ENCODE measurements around the gene NIF3L1. TPM values are rescaled to one million over a fixed set of nuclear protein-coding genes. Genes with fewer than 3 reads are reported as not detected.

Gene NIF3L1
- total and polyA plus RNA-seq, 9 of the 15 experiments (the other 6 are each of a cell fraction or from before 2014, with no cell fraction given) = 26.7 to 89.5 (median 45.6) TPM

DNA sequence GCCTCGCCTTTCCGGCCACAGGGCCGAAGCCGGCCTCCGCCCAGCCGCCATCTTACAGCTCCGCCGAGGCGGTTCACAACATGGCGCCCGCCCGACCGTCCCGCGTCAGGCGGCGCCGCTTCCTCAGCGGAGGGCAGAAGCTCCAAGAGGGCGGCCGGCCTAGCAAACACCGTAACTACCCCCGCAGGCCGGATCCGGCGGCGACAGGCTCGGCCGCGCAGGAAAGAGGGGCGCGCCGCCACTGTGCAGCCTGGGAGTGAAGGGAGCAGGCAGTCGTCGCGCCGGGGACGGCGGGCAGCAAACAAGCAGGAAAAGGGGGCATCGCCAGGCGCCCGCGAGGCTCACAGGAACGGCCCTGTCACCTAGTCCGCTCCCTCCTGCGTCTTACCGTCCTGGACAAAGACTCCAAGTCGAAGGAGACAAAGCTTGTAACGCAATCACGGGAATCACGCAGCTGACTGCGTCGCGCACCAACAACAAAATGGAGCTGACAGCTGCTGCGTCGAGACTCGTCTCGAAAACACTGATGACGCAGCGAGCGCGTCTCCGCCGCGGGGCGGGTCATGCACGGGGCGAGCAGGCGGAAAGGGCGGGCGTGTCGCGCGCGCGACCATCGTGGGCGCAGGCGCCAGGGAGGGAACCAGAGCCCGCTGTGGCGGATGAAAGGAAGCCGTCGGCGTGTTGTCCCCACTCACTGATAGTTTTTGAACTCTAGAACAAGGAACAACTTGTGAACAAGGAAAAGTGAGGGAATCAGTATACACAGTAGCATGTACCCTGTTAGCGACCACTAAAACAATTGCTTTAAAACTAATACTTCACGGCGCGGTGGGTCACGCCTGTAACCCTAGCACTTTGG, 24.8 kb upstream of the NIF3L1 start, which contains the start of gene CLK1 (continued):
- peak; percentile 41 for TF ChIP-seq MYC (IDR thresholded peaks at IDR 0.05; ENCODE audit: low read depth, low read length)
- peak; percentile 15; the same call in 1 of the 2 replicates for TF ChIP-seq MYC (CRISPR knock-in tag; IDR thresholded peaks at IDR 0.05; ENCODE audit: borderline replicate concordance, low read depth)
- no peak for TF ChIP-seq SMARCA4 (IDR thresholded peaks at IDR 0.05)
- TF ChIP-seq TAL1 (IDR thresholded peaks at IDR 0.05) = no peak
- no peak for TF ChIP-seq RNF219 (CRISPR knock-in tag; IDR thresholded peaks at IDR 0.05)
- TF ChIP-seq ZBTB1 (CRISPR knock-in tag; IDR thresholded peaks at IDR 0.05; ENCODE audit: borderline replicate concordance, low read depth) = peak; percentile 68
- TF ChIP-seq, protein P1, sequence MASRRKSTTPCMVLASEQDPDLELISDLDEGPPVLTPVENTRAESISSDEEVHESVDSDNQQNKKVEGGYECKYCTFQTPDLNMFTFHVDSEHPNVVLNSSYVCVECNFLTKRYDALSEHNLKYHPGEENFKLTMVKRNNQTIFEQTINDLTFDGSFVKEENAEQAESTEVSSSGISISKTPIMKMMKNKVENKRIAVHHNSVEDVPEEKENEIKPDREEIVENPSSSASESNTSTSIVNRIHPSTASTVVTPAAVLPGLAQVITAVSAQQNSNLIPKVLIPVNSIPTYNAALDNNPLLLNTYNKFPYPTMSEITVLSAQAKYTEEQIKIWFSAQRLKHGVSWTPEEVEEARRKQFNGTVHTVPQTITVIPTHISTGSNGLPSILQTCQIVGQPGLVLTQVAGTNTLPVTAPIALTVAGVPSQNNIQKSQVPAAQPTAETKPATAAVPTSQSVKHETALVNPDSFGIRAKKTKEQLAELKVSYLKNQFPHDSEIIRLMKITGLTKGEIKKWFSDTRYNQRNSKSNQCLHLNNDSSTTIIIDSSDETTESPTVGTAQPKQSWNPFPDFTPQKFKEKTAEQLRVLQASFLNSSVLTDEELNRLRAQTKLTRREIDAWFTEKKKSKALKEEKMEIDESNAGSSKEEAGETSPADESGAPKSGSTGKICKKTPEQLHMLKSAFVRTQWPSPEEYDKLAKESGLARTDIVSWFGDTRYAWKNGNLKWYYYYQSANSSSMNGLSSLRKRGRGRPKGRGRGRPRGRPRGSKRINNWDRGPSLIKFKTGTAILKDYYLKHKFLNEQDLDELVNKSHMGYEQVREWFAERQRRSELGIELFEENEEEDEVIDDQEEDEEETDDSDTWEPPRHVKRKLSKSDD (conservative IDR thresholded peaks at IDR 0.05; ENCODE audit: low read length) = no peak
- no peak for TF ChIP-seq XRCC4 (IDR thresholded peaks at IDR 0.05; ENCODE audit: extremely low read depth, insufficient read depth, insufficient read length)
- no peak for TF ChIP-seq TEAD2 (tag; IDR thresholded peaks at IDR 0.05)
- peak; percentile 97 for TF ChIP-seq CREM (IDR thresholded peaks at IDR 0.05; ENCODE audit: low read depth)
- TF ChIP-seq CSDE1 (IDR thresholded peaks at IDR 0.05) = peak in 1 of 2 experiments; percentile 77; a peak in 1 of 4 replicates
- TF ChIP-seq, protein P2, sequence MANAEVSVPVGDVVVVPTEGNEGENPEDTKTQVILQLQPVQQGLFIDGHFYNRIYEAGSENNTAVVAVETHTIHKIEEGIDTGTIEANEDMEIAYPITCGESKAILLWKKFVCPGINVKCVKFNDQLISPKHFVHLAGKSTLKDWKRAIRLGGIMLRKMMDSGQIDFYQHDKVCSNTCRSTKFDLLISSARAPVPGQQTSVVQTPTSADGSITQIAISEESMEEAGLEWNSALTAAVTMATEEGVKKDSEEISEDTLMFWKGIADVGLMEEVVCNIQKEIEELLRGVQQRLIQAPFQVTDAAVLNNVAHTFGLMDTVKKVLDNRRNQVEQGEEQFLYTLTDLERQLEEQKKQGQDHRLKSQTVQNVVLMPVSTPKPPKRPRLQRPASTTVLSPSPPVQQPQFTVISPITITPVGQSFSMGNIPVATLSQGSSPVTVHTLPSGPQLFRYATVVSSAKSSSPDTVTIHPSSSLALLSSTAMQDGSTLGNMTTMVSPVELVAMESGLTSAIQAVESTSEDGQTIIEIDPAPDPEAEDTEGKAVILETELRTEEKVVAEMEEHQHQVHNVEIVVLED (CRISPR knock-in tag; IDR thresholded peaks at IDR 0.05) = peak; percentile 51
- TF ChIP-seq ELF1 (tag; IDR thresholded peaks at IDR 0.05) = no peak
- no peak; the same call in 1 of the 2 replicates for TF ChIP-seq ZNF232 (CRISPR knock-in tag; IDR thresholded peaks at IDR 0.05)
- TF ChIP-seq RFX1 (IDR thresholded peaks at IDR 0.05) = no peak
- no peak for TF ChIP-seq CTCF (IDR thresholded peaks at IDR 0.05 in 2 of 3, conservative IDR thresholded peaks at IDR 0.05 in 1 of 3; ENCODE audit: insufficient read depth in 2 of 3, low read depth in 1 of 3, low read length in 3 of 3)
- no peak for TF ChIP-seq ZNF695 (CRISPR knock-in tag; IDR thresholded peaks at IDR 0.05)
- no peak for TF ChIP-seq ZFP36 (IDR thresholded peaks at IDR 0.05; ENCODE audit: low read depth, low read length, partially characterized antibody)

All from K562 (cell line).